Osteoblast (primary cell): ENCODE measurements around the gene PPY. TPM values are rescaled to one million over a fixed set of nuclear protein-coding genes. Genes with fewer than 3 reads are reported as not detected.

Experiments used
- DNase-seq: peaks from one replicate; pipeline ENCODE4 v3.0.0; 2011; ENCODE audit warnings: low spot score, mixed read lengths; ENCODE audit not compliant: insufficient read length; ENCODE audit errors: missing footprints
- H2AFZ ChIP-seq: 2 replicates; pipeline ENCODE4 v1.6.0; 2011; ENCODE audit warnings: mild to moderate bottlenecking, low read length
- H3K27ac ChIP-seq: 2 replicates; pipeline ENCODE4 v1.5.1; 2011; ENCODE audit warnings: mild to moderate bottlenecking, low read depth, low read length, moderate library complexity
- H3K27me3 ChIP-seq: 2 replicates; pipeline ENCODE4 v1.6.0; 2012; ENCODE audit warnings: mild to moderate bottlenecking, control low read depth, inconsistent platforms, low read length, moderate library complexity; ENCODE audit not compliant: insufficient read depth
- H3K36me3 ChIP-seq: 2 replicates; pipeline ENCODE4 v1.5.1; 2011; ENCODE audit warnings: mild to moderate bottlenecking, low read length, control low read depth, moderate library complexity; ENCODE audit not compliant: insufficient read depth
- H3K4me1 ChIP-seq: 2 replicates; pipeline ENCODE4 v1.5.1; 2011; ENCODE audit warnings: mild to moderate bottlenecking, low read length, control low read depth, moderate library complexity; ENCODE audit not compliant: insufficient read depth
- H3K4me2 ChIP-seq: 2 replicates; pipeline ENCODE4 v1.6.0; 2011; ENCODE audit warnings: mild to moderate bottlenecking, low read length; ENCODE audit not compliant: insufficient read depth
- H3K4me3 ChIP-seq: fragments of 200-600 bp; sonication (generic); 3 replicates; pipeline ENCODE4 v1.5.1; 2012; ENCODE audit warnings: mild to moderate bottlenecking, low read length, inconsistent platforms; ENCODE audit not compliant: insufficient read depth
- H3K79me2 ChIP-seq: 2 replicates; pipeline ENCODE4 v1.6.0; 2012; ENCODE audit warnings: mild to moderate bottlenecking, low read length, control low read depth, inconsistent platforms; ENCODE audit not compliant: insufficient read depth
- H3K9me3 ChIP-seq: 2 replicates; pipeline ENCODE4 v1.5.1; 2011; ENCODE audit warnings: low read depth, low read length, control low read depth
- H4K20me1 ChIP-seq: 2 replicates; pipeline ENCODE4 v1.6.0; 2012; ENCODE audit warnings: mild to moderate bottlenecking, low read length, control low read depth; ENCODE audit not compliant: insufficient read depth
- total RNA-seq: library from RNA; depleted of rRNA; stranded (reverse); fragments of >200 nt; gene quantifications from 2 replicates; pipeline ENCODE4 v1.2.3, GENCODE V29; 2012
- TF ChIP-seq, protein P1 (sequence below): IDR thresholded peaks from 2 replicates; pipeline ENCODE4 v1.5.1; 2011; ENCODE audit warnings: mild to moderate bottlenecking, low read depth, low read length, moderate library complexity; ENCODE audit errors: extremely low read depth

The PPY gene
- total RNA-seq, 1 donor = not detected

DNA sequence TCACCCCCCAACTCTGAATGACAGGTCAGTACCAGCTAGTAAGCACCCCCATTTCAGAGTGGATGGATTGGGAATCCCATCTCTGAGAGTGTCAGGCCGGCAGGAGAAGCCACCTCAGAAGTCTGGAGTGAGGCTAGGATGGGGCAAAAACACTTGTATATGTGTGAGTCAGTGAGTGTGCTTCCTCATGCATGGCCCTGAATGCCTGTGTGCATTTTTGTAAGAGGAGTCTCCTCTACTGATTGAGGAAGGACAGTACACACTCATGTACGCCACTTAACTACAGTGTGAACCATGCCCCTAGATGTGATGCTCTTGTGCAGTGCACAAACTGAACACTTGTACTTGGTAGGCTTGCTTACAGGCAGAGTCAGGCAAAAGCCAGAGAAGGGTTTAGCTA is 39.9 kb upstream of the PPY start:
- H3K9me3 ChIP-seq = no peaks in the 10 kb centered on the region
- H3K4me2 ChIP-seq = no peak overlapping the region
- H3K27ac ChIP-seq = no peak overlapping the region
- no peaks in the 10 kb centered on the region for H3K79me2 ChIP-seq
- DNase-seq = no peak
- peaks cover 57% of the 10 kb centered on the region for H3K27me3 ChIP-seq
- H3K4me1 ChIP-seq = no peaks in the 10 kb centered on the region
- no peak overlapping the region for H3K4me3 ChIP-seq
- TF ChIP-seq, protein P1, sequence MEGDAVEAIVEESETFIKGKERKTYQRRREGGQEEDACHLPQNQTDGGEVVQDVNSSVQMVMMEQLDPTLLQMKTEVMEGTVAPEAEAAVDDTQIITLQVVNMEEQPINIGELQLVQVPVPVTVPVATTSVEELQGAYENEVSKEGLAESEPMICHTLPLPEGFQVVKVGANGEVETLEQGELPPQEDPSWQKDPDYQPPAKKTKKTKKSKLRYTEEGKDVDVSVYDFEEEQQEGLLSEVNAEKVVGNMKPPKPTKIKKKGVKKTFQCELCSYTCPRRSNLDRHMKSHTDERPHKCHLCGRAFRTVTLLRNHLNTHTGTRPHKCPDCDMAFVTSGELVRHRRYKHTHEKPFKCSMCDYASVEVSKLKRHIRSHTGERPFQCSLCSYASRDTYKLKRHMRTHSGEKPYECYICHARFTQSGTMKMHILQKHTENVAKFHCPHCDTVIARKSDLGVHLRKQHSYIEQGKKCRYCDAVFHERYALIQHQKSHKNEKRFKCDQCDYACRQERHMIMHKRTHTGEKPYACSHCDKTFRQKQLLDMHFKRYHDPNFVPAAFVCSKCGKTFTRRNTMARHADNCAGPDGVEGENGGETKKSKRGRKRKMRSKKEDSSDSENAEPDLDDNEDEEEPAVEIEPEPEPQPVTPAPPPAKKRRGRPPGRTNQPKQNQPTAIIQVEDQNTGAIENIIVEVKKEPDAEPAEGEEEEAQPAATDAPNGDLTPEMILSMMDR = no peak
- no peak overlapping the region for H2AFZ ChIP-seq
- no peaks in the 10 kb centered on the region for H3K36me3 ChIP-seq
- H4K20me1 ChIP-seq = no peaks in the 10 kb centered on the region

DNA sequence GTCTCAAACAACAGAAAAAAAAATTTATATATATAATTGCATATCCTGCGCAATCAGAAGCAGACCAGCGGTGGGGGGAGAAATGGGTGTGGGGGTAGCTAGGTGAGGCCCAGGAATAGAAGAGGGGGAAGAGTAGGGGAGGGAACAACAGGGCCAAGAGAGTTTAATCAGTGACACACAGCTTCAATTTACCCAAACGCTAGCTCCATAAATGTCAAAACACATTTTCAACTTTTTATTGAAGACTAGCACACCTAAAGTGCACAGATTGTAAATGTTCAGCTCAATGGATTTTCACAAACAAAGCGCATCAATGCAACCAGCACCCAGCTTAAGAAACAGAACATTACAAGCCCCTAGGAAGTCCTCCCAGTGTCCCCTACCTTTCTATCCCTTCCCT is 37.4 kb upstream of the PPY start:
- no peaks in the 10 kb centered on the region for H3K4me1 ChIP-seq
- H3K4me2 ChIP-seq = no peak overlapping the region
- no peaks in the 10 kb centered on the region for H3K36me3 ChIP-seq
- no peak overlapping the region for H3K27ac ChIP-seq
- H2AFZ ChIP-seq = no peak overlapping the region
- no peaks in the 10 kb centered on the region for H3K79me2 ChIP-seq
- H4K20me1 ChIP-seq = no peaks in the 10 kb centered on the region
- peaks cover 57% of the 10 kb centered on the region for H3K27me3 ChIP-seq
- DNase-seq = no peak
- TF ChIP-seq, protein P1 = no peak
- H3K9me3 ChIP-seq = no peaks in the 10 kb centered on the region
- no peak overlapping the region for H3K4me3 ChIP-seq

DNA sequence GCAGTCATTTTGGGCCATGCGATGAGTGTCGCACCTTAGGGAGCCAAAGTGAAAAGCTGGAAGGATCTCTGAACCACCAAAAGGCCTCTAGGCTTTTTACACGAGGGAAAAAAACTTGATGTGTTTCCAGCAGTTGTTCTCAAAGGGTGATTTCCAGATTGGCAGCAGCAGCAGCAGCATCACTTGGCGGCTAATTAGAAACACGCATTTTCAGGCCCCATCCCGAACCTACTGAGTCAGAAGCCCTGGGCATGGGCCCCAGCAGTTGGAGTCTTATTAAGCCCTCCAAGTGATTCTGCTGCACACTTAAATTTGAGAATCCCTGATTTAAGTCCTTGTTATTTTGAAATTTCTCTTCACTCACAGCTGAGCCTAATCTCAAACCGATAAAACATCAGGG is 36.7 kb upstream of the PPY start:
- Histone ChIP-seq H3K27ac (no peak overlapping the region), H3K79me2 (no peaks in the 10 kb centered on the region), H3K4me1 (no peaks in the 10 kb centered on the region), H3K36me3 (no peaks in the 10 kb centered on the region), H4K20me1 (no peaks in the 10 kb centered on the region), H3K9me3 (no peaks in the 10 kb centered on the region), H2AFZ (no peak overlapping the region), H3K4me3 (no peak overlapping the region), H3K27me3 (peaks cover 58% of the 10 kb centered on the region), H3K4me2 (no peak overlapping the region)
- no peak for DNase-seq
- TF ChIP-seq, protein P1 = no peak

DNA sequence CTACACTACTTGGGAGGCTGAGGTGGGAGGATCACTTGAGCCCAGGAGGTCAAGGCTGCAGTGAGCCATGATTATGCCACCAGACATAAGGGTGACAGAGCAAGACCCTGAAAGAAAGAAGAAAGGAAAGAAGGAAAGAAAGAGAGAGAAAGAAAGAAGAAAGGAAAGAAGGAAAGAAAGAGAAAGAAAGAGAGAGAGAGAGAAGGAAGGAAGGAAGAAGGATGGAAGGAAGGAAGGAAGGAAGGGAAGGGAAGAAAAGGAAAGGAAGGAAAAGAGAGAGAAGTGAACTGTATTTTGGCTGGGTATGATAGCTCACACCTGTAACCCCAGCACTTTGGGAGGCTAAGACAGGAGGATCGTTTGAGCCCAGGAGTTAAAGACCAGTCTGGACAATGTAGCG is 35.8 kb upstream of the PPY start:
- Histone ChIP-seq H3K27ac (no peak overlapping the region), H3K9me3 (no peaks in the 10 kb centered on the region), H3K4me2 (no peak overlapping the region), H3K4me1 (no peaks in the 10 kb centered on the region), H3K4me3 (no peak overlapping the region), H3K36me3 (no peaks in the 10 kb centered on the region), H3K27me3 (peaks cover 58% of the 10 kb centered on the region), H4K20me1 (no peaks in the 10 kb centered on the region), H2AFZ (no peak overlapping the region), H3K79me2 (no peaks in the 10 kb centered on the region)
- DNase-seq = no peak
- TF ChIP-seq, protein P1 = no peak
